GM12878 (cell line): Measurements from ENCODE around the gene NFYA.

Source experiments
- CREB1 ChIP-seq: IDR thresholded peaks from 2 replicates; pipeline ENCODE4 v1.6.1; 2012; ENCODE audit warnings: low read depth, mild to moderate bottlenecking, inconsistent platforms
- POLR2AphosphoS5 ChIP-seq: IDR thresholded peaks from 2 replicates; pipeline ENCODE4 v1.6.1; 2011; ENCODE audit warnings: mild to moderate bottlenecking, low read length, inconsistent platforms
- ZSCAN29 ChIP-seq: fragments of 450-650 bp; IDR thresholded peaks from 2 replicates; pipeline ENCODE4 v1.6.1; 2017; ENCODE audit warnings: mild to moderate bottlenecking, moderate library complexity

DNA sequence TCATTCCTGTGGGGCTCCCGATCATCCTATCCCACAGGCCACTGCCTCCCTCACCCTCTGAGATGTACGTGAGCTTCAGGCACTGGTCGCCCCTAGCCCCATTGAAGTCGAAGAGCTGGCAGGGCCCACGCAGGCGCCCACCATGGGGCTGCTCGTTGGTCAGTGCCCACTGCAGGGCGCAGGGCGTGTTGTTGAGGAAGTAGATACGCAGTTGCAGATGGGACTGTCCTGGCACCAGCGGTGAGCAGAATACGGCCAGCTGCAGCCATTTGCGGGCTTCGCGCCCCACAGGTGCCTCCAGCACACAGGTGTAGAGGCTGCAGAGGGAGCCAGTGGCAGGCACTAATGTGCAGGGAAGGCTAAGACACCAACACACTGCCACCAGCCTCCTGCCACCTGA is 39.9 kb upstream of the NFYA start:
- TF ChIP-seq ZSCAN29 = no peak
- TF ChIP-seq POLR2AphosphoS5 = no peak
- TF ChIP-seq CREB1 = no peak
